ENCODE results near the gene CLRN3.

The CLRN3 gene

DNA sequence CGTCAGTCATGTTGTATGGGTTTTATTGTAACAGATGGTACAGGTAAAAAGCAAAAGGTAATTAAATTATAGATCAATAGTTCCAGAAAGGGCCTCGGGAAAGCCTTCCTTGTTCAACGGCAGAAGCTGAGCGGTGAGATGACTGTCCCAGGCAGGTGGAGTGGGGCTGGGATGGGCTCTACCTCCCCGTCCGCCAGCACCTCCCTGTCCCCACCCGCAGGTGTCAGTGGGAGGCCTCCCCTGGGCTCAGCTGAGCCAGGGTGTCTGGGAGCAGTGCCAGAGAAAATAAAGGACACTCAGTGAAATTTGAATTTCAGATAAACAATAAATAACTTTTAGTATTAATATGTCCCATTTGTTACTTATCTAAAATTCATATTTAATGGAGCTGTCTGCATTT is 58.9 kb downstream of the CLRN3 start:
- Mint-ChIP-seq H3K4me1 (ENCODE audit: low read depth) (no peaks in the 10 kb centered on the region), H3K27me3 (peaks cover 24% of the 10 kb centered on the region), H3K9me3 (no peaks in the 10 kb centered on the region), H3K27ac (no peak overlapping the region), H3K36me3 (ENCODE audit: low read depth) (no peaks in the 10 kb centered on the region), H3K4me3 (no peak overlapping the region)

DNA sequence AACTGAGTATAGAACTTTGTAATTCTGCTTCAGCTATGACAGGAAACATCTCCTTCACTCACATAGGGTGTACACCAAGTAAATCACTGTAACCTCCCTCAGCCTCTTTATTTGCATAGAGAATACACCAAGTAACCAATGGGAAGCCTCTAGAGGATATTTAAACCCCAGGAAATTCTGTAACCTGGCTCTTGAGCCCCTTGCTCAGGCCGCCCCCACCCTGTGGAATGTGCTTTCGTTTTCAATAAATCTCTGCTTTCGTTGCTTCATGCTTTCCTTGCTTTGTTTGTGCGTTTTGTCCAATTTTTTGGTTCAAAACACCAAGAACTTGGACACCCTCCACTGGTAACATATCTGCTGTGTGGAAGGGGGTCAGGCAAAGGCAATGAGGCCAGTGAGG is 60.2 kb downstream of the CLRN3 start:
- Mint-ChIP-seq H3K9me3 (no peaks in the 10 kb centered on the region), H3K4me1 (ENCODE audit: low read depth) (no peaks in the 10 kb centered on the region), H3K36me3 (ENCODE audit: low read depth) (no peaks in the 10 kb centered on the region), H3K27ac (no peak overlapping the region), H3K4me3 (no peak overlapping the region), H3K27me3 (peaks cover 17% of the 10 kb centered on the region)

DNA sequence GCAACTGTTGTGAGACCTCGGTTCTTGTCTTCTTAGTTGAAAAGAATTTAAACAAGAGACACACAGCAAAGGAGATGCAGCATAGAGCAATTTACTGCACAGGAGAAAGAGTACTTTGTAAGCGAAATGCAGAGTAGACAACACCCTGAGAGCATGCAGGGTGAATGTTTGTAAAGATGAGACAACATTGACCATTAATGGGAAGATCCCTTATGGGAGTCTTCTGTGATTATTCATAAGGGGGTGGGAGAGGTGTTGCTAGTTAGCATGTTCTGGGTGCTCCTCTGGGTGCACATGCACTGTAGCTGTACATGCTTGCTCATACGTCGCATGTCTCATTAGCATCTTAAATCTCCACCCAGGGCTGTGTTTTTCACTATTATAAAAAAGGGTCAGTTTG is 62.3 kb downstream of the CLRN3 start:
- H3K9me3 Mint-ChIP-seq, result no peaks in the 10 kb centered on the region
- H3K4me1 Mint-ChIP-seq (ENCODE audit: low read depth), result no peaks in the 10 kb centered on the region
- no peaks in the 10 kb centered on the region for H3K36me3 Mint-ChIP-seq (ENCODE audit: low read depth)
- no peak overlapping the region for H3K4me3 Mint-ChIP-seq
- no peak overlapping the region for H3K27ac Mint-ChIP-seq
- peaks cover 8% of the 10 kb centered on the region for H3K27me3 Mint-ChIP-seq

All from stimulated activated naive CD8-positive, alpha-beta T cell treated with anti-CD3 and anti-CD28 coated beads, Interleukin-15, Interleukin-2, amounts not matched to agents 100 ng/mL and 50 ng/mL, for 24 hours (primary cell).